B cell (primary cell): Measurements from ENCODE around the gene MRPL20. TPM values are rescaled to one million over a fixed set of nuclear protein-coding genes. Genes with fewer than 3 reads are reported as not detected.
A peak's percentile ranks its signal among the peaks of the same experiment; 100 is the strongest.

Experiments used
- ATAC-seq: fragments of 200-7000 bp; cut with Tn5 transposase; one replicate; pipeline ENCODE4 v1.10.0; 2021; ENCODE audit warnings: low read depth, mild to moderate bottlenecking, moderate number of reproducible peaks, moderate library complexity
- CTCF ChIA-PET: fragments of 350-600 bp; sonication (Branson Sonifier 250); formaldehyde crosslinking; loops from one replicate; lab custom pipeline; 2021; ENCODE audit warnings: antibody characterized with exemption, inconsistent platforms; lab: Charles Lee
- POLR2A ChIA-PET: fragments of 350-600 bp; sonication (Branson Sonifier 250); formaldehyde crosslinking; loops from one replicate; lab custom pipeline; 2021; ENCODE audit warnings: antibody characterized with exemption; lab: Charles Lee
- DNase-seq: peaks from one replicate; pipeline ENCODE4 v3.0.0; 2013
- H2AFZ ChIP-seq: 2 replicates; pipeline ENCODE4 v1.6.1; 2012; ENCODE audit warnings: mild to moderate bottlenecking, low read depth, low read length; ENCODE audit not compliant: insufficient read depth, poor library complexity, severe bottlenecking
- H3K27ac ChIP-seq, 2 donors: 1 replicate in 1 of 2; 2 replicates in 1 of 2; pipeline ENCODE4 v1.5.1; 2012 to 2013; ENCODE audit warnings: low read length in 2 of 2, mild to moderate bottlenecking in 2 of 2, moderate library complexity in 1 of 2
- H3K27me3 ChIP-seq, 4 experiments: fragments of 200-600 bp in 1 of 4; sonication (generic) in 1 of 4; replicated peaks in 1 of 4; 1 replicate in 2 of 4; 2 replicates in 2 of 4; pipeline versions ENCODE4 v1.6.1 to v1.7.0; 2013 to 2016; ENCODE audit warnings: low read length in 3 of 4, mild to moderate bottlenecking in 2 of 4, mixed read lengths in 1 of 4, moderate library complexity in 1 of 4; ENCODE audit not compliant: insufficient read depth in 4 of 4, control insufficient read depth in 3 of 4; ENCODE audit errors: control extremely low read depth in 1 of 4
- H3K36me3 ChIP-seq, 2 experiments: replicated peaks in 1 of 2; 1 replicate in 1 of 2; 2 replicates in 1 of 2; pipeline versions ENCODE4 v1.6.1 to v1.7.1; 2013; ENCODE audit warnings: low read length in 1 of 2; ENCODE audit not compliant: insufficient read depth in 2 of 2, control insufficient read depth in 1 of 2; ENCODE audit errors: control extremely low read depth in 1 of 2, extremely low read depth in 1 of 2
- H3K4me1 ChIP-seq, 2 donors: fragments of 200-600 bp in 1 of 2; sonication (generic) in 1 of 2; 1 replicate in 1 of 2; 2 replicates in 1 of 2; pipeline versions ENCODE4 v1.5.1 to v1.6.1; 2013 to 2017; ENCODE audit warnings: low read length in 2 of 2; ENCODE audit not compliant: control insufficient read depth in 2 of 2, insufficient read depth in 2 of 2
- H3K4me2 ChIP-seq: replicated peaks from 2 replicates; pipeline ENCODE3; 2012; ENCODE audit warnings: mild to moderate bottlenecking, low read depth, low read length; ENCODE audit not compliant: poor library complexity, severe bottlenecking
- H3K4me3 ChIP-seq, 5 experiments: fragments of 200-600 bp in 1 of 5; sonication (generic) in 1 of 5; 1 replicate in 3 of 5; 2 replicates in 2 of 5; pipeline versions ENCODE4 v1.5.1 to v1.7.0; 2011 to 2016; ENCODE audit warnings: low read length in 4 of 5, mild to moderate bottlenecking in 4 of 5, low read depth in 2 of 5, control low read depth in 1 of 5, moderate library complexity in 1 of 5; ENCODE audit not compliant: insufficient read depth in 1 of 5; ENCODE audit errors: control extremely low read depth in 1 of 5, extremely low read depth in 1 of 5
- H3K79me2 ChIP-seq: fragments of 200-600 bp; sonication (generic); one replicate; pipeline ENCODE4 v1.6.0; 2016; ENCODE audit warnings: low read length; ENCODE audit not compliant: control insufficient read depth, insufficient read depth
- H3K9ac ChIP-seq: fragments of 200-600 bp; sonication (generic); 2 replicates; pipeline ENCODE4 v1.6.1; 2017; ENCODE audit warnings: mild to moderate bottlenecking, low read length, moderate library complexity
- H3K9me3 ChIP-seq, 3 donors: one replicate each; pipeline versions ENCODE4 v1.6.1 to v1.7.1; 2013; ENCODE audit warnings: low read length in 2 of 3; ENCODE audit not compliant: control insufficient read depth in 2 of 3, insufficient read depth in 1 of 3; ENCODE audit errors: control extremely low read depth in 1 of 3
- H4K20me1 ChIP-seq: 2 replicates; pipeline ENCODE4 v1.6.0; 2012; ENCODE audit warnings: mild to moderate bottlenecking, low read length; ENCODE audit not compliant: insufficient read depth, control insufficient read depth, poor library complexity, severe bottlenecking
- H3K27ac Mint-ChIP-seq: one replicate; pipeline ENCODE4 v1.8.0; 2021; ENCODE audit warnings: mixed read lengths
- H3K27me3 Mint-ChIP-seq: one replicate; pipeline ENCODE4 v1.8.0; 2021; ENCODE audit warnings: mixed read lengths
- H3K4me1 Mint-ChIP-seq: one replicate; pipeline ENCODE4 v1.8.0; 2021; ENCODE audit warnings: mixed read lengths
- H3K4me3 Mint-ChIP-seq: one replicate; pipeline ENCODE4 v1.8.0; 2021; ENCODE audit warnings: mixed read lengths
- H3K9me3 Mint-ChIP-seq: one replicate; pipeline ENCODE4 v1.8.0; 2022; ENCODE audit warnings: mixed read lengths; ENCODE audit not compliant: insufficient read depth
- CTCF ChIP-seq: fragments of 200-600 bp; IDR thresholded peaks from one replicate; pipeline ENCODE4 v1.8.0; 2022; ENCODE audit warnings: antibody characterized with exemption, mild to moderate bottlenecking
- EZH2 ChIP-seq: IDR thresholded peaks from 2 replicates; pipeline ENCODE4 v1.6.1; 2012; ENCODE audit warnings: borderline replicate concordance, low read depth, mild to moderate bottlenecking, moderate library complexity, low read length; ENCODE audit not compliant: insufficient read depth, poor library complexity, severe bottlenecking
- WGBS: methylation state at CpG from one replicate; pipeline ENCODE4 v1.1.5; 2013; ENCODE audit warnings: missing lambda C conversion rate; ENCODE audit not compliant: insufficient coverage; 5-methylcytosine and 5-hydroxymethylcytosine counted together
- intact Hi-C: fragments of 100-400 bp; cut with micrococcal nuclease; formaldehyde crosslinking; loops from one replicate; pipeline ENCODE4 v1.10.0; 2022
- polyA plus RNA-seq: library from polyadenylated mRNA; depleted of rRNA; stranded (reverse); fragments of >200 nt; gene quantifications from 2 replicates; pipeline ENCODE4 v1.2.3, GENCODE V29; 2012
- total RNA-seq, 2 donors: library from RNA; stranded (reverse); fragments of 120-200 nt in 1 of 2; gene quantifications; 1 replicate in 1 of 2; 2 replicates in 1 of 2; pipeline versions ENCODE4 v1.2.3 to v1.2.4, GENCODE V29; 2013 to 2022

The MRPL20 gene
- total and polyA plus RNA-seq, 2 donors (not counting 1 experiment from before 2014, with no cell fraction given), result 55.9 to 119 TPM

- DNase-seq, result no peak
- intact Hi-C loops, result no loop called here
- Histone ChIP-seq H3K4me1 (no peaks in the 10 kb centered on the region), H3K36me3 (no peaks in the 10 kb centered on the region), H3K4me3 (no peak overlapping the region), H3K27ac (no peak overlapping the region), H3K4me2 (peak overlapping the region; percentile 25), H3K27me3 (peaks cover 0 to 26% (median 6%) of the 10 kb centered on the region in 4 experiments), H2AFZ (no peak overlapping the region), H3K79me2 (no peaks in the 10 kb centered on the region), H3K9ac (no peak overlapping the region), H4K20me1 (no peaks in the 10 kb centered on the region), H3K9me3 (peaks cover 0 to 5% (median 0%) of the 10 kb centered on the region in 3 donors)
- Mint-ChIP-seq H3K9me3 (no peaks in the 10 kb centered on the region), H3K4me3 (no peak overlapping the region), H3K4me1 (peaks cover 5% of the 10 kb centered on the region), H3K27ac (no peak overlapping the region), H3K27me3 (peaks cover 13% of the 10 kb centered on the region)
- TF ChIP-seq CTCF (no peak), EZH2 (no peak)
- POLR2A ChIA-PET, result no interaction called here
- CTCF ChIA-PET, result no interaction called here
- 96% methylated on average over 21 of the region's 21 CpGs for WGBS
- ATAC-seq, result no peak
Observed at GRCh38 chr1:1419363-1419812, 12.3 kb upstream of the MRPL20 start.

GRCh38 chr1:1418464-1419362 lies 11.6 kb upstream of the MRPL20 start:
- ChIA-PET CTCF (no interaction called here), POLR2A (no interaction called here)
- H3K36me3 ChIP-seq, result no peaks in the 10 kb centered on the region
- H3K27ac ChIP-seq, result no peak overlapping the region
- H3K27ac Mint-ChIP-seq, result peak overlapping the region; percentile 6
- H3K9me3 ChIP-seq, result peaks cover 0 to 5% (median 0%) of the 10 kb centered on the region in 3 donors
- DNase-seq (peak; percentile 13), ATAC-seq (no peak)
- H3K9me3 Mint-ChIP-seq, result no peaks in the 10 kb centered on the region
- H3K27me3 Mint-ChIP-seq, result peaks cover 13% of the 10 kb centered on the region
- no peaks in the 10 kb centered on the region for H4K20me1 ChIP-seq
- peaks cover 0 to 26% (median 6%) of the 10 kb centered on the region in 4 experiments for H3K27me3 ChIP-seq
- H3K4me1 ChIP-seq, result no peaks in the 10 kb centered on the region
- no peak overlapping the region for H3K9ac ChIP-seq
- H3K4me3 Mint-ChIP-seq, result no peak overlapping the region
- no peak for TF ChIP-seq EZH2
- no peak for TF ChIP-seq CTCF
- H3K4me3 ChIP-seq, result no peak overlapping the region
- intact Hi-C loops, result no loop called here
- H2AFZ ChIP-seq, result peak overlapping the region; percentile 22
- 92% methylated on average over 16 of the region's 26 CpGs for WGBS
- H3K4me1 Mint-ChIP-seq, result peaks cover 5% of the 10 kb centered on the region
- H3K79me2 ChIP-seq, result no peaks in the 10 kb centered on the region
- no peak overlapping the region for H3K4me2 ChIP-seq
